Osteoblast (primary cell): ENCODE data around the gene IL9R. TPM values are rescaled to one million over a fixed set of nuclear protein-coding genes. Genes with fewer than 3 reads are reported as not detected.

Experiments used
- DNase-seq: peaks from one replicate; pipeline ENCODE4 v3.0.0; 2011; ENCODE audit warnings: low spot score, mixed read lengths; ENCODE audit not compliant: insufficient read length; ENCODE audit errors: missing footprints
- H2AFZ ChIP-seq: 2 replicates; pipeline ENCODE4 v1.6.0; 2011; ENCODE audit warnings: mild to moderate bottlenecking, low read length
- H3K27ac ChIP-seq: 2 replicates; pipeline ENCODE4 v1.5.1; 2011; ENCODE audit warnings: mild to moderate bottlenecking, low read depth, low read length, moderate library complexity
- H3K27me3 ChIP-seq: 2 replicates; pipeline ENCODE4 v1.6.0; 2012; ENCODE audit warnings: mild to moderate bottlenecking, control low read depth, inconsistent platforms, low read length, moderate library complexity; ENCODE audit not compliant: insufficient read depth
- H3K36me3 ChIP-seq: 2 replicates; pipeline ENCODE4 v1.5.1; 2011; ENCODE audit warnings: mild to moderate bottlenecking, low read length, control low read depth, moderate library complexity; ENCODE audit not compliant: insufficient read depth
- H3K4me1 ChIP-seq: 2 replicates; pipeline ENCODE4 v1.5.1; 2011; ENCODE audit warnings: mild to moderate bottlenecking, low read length, control low read depth, moderate library complexity; ENCODE audit not compliant: insufficient read depth
- H3K4me2 ChIP-seq: 2 replicates; pipeline ENCODE4 v1.6.0; 2011; ENCODE audit warnings: mild to moderate bottlenecking, low read length; ENCODE audit not compliant: insufficient read depth
- H3K4me3 ChIP-seq: fragments of 200-600 bp; sonication (generic); 3 replicates; pipeline ENCODE4 v1.5.1; 2012; ENCODE audit warnings: mild to moderate bottlenecking, low read length, inconsistent platforms; ENCODE audit not compliant: insufficient read depth
- H3K79me2 ChIP-seq: 2 replicates; pipeline ENCODE4 v1.6.0; 2012; ENCODE audit warnings: mild to moderate bottlenecking, low read length, control low read depth, inconsistent platforms; ENCODE audit not compliant: insufficient read depth
- H3K9me3 ChIP-seq: 2 replicates; pipeline ENCODE4 v1.5.1; 2011; ENCODE audit warnings: low read depth, low read length, control low read depth
- H4K20me1 ChIP-seq: 2 replicates; pipeline ENCODE4 v1.6.0; 2012; ENCODE audit warnings: mild to moderate bottlenecking, low read length, control low read depth; ENCODE audit not compliant: insufficient read depth
- CTCF ChIP-seq: IDR thresholded peaks from 2 replicates; pipeline ENCODE4 v1.5.1; 2011; ENCODE audit warnings: mild to moderate bottlenecking, low read depth, low read length, moderate library complexity; ENCODE audit errors: extremely low read depth
- total RNA-seq: library from RNA; depleted of rRNA; stranded (reverse); fragments of >200 nt; gene quantifications from 2 replicates; pipeline ENCODE4 v1.2.3, GENCODE V29; 2012

IL9R gene
- total RNA-seq, 1 donor: not detected

- no peak overlapping the region for H3K4me2 ChIP-seq
- DNase-seq: no peak
- H4K20me1 ChIP-seq: no peaks in the 10 kb centered on the region
- no peaks in the 10 kb centered on the region for H3K9me3 ChIP-seq
- no peak overlapping the region for H2AFZ ChIP-seq
- no peak overlapping the region for H3K27ac ChIP-seq
- no peaks in the 10 kb centered on the region for H3K79me2 ChIP-seq
- no peaks in the 10 kb centered on the region for H3K36me3 ChIP-seq
- TF ChIP-seq CTCF: no peak
- no peaks in the 10 kb centered on the region for H3K27me3 ChIP-seq
- H3K4me3 ChIP-seq: no peak overlapping the region
- no peaks in the 10 kb centered on the region for H3K4me1 ChIP-seq
Measured at GRCh38 chrX:155954793-155955192, 42.7 kb upstream of the IL9R start.

- no peak overlapping the region for H3K4me3 ChIP-seq
- no peak for DNase-seq
- H3K27ac ChIP-seq: no peak overlapping the region
- no peaks in the 10 kb centered on the region for H3K79me2 ChIP-seq
- no peaks in the 10 kb centered on the region for H3K27me3 ChIP-seq
- H3K4me2 ChIP-seq: no peak overlapping the region
- H4K20me1 ChIP-seq: no peaks in the 10 kb centered on the region
- TF ChIP-seq CTCF: no peak
- H3K4me1 ChIP-seq: no peaks in the 10 kb centered on the region
- no peaks in the 10 kb centered on the region for H3K36me3 ChIP-seq
- H2AFZ ChIP-seq: no peak overlapping the region
- H3K9me3 ChIP-seq: no peaks in the 10 kb centered on the region
Measured at GRCh38 chrX:155956099-155956498, 41.4 kb upstream of the IL9R start.

- H3K27ac ChIP-seq: no peak overlapping the region
- no peak overlapping the region for H2AFZ ChIP-seq
- TF ChIP-seq CTCF: no peak
- H3K4me3 ChIP-seq: no peak overlapping the region
- H4K20me1 ChIP-seq: no peaks in the 10 kb centered on the region
- no peaks in the 10 kb centered on the region for H3K79me2 ChIP-seq
- no peaks in the 10 kb centered on the region for H3K9me3 ChIP-seq
- H3K27me3 ChIP-seq: no peaks in the 10 kb centered on the region
- no peak for DNase-seq
- H3K4me1 ChIP-seq: no peaks in the 10 kb centered on the region
- no peaks in the 10 kb centered on the region for H3K36me3 ChIP-seq
- no peak overlapping the region for H3K4me2 ChIP-seq
Measured at GRCh38 chrX:155956649-155957048, 40.8 kb upstream of the IL9R start.

- Histone ChIP-seq H2AFZ (no peak overlapping the region), H3K9me3 (no peaks in the 10 kb centered on the region), H4K20me1 (no peaks in the 10 kb centered on the region), H3K4me2 (no peak overlapping the region), H3K36me3 (no peaks in the 10 kb centered on the region), H3K4me3 (no peak overlapping the region), H3K27me3 (no peaks in the 10 kb centered on the region), H3K79me2 (no peaks in the 10 kb centered on the region), H3K27ac (no peak overlapping the region), H3K4me1 (no peaks in the 10 kb centered on the region)
- no peak for DNase-seq
- TF ChIP-seq CTCF: no peak
Measured at GRCh38 chrX:155957843-155958242, 39.7 kb upstream of the IL9R start.
